Ovary (tissue), 3 donors: ENCODE results near the gene CST11.

ENCODE experiments used
- EP300 ChIP-seq: sonication (generic); formaldehyde crosslinking; IDR thresholded peaks from one replicate; pipeline ENCODE4 v1.6.1; 2017; ENCODE audit warnings: antibody characterized with exemption
- POLR2A ChIP-seq: fragments of 450-650 bp; IDR thresholded peaks from one replicate; pipeline ENCODE4 v1.6.1; 2017; ENCODE audit warnings: antibody characterized with exemption, mild to moderate bottlenecking, moderate library complexity
- TF ChIP-seq, protein P1 (sequence below), 3 donors: fragments of 450-650 bp in 2 of 3; fragments of 200-600 bp in 1 of 3; IDR thresholded peaks; one replicate each; pipeline versions ENCODE4 v1.5.1 to v1.8.0; 2016 to 2022; ENCODE audit warnings: antibody characterized with exemption in 3 of 3, mild to moderate bottlenecking in 1 of 3
- donor health status: DM: no; HTN: no; CAD: no.

DNA sequence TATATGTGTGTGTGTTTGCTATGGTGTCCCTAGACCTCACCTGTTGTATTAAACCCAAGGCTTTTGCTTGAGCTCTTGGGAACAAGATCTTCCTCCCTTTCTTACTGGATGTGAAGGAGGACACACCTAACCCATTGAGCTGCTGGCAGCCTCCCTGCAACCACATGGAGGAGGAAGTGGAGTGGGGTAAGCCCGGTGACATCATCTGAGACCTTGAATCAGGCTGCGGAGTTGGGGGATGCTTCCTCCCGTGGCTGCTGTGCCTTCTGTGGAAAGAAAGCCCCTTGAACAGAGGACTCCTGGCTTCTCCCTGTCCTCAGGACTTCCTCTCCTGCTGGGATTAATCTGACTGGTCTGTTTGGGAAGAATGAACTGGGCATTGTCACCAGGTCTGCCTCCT lies 3.3 kb downstream of the CST11 start:
- TF ChIP-seq, protein P1, sequence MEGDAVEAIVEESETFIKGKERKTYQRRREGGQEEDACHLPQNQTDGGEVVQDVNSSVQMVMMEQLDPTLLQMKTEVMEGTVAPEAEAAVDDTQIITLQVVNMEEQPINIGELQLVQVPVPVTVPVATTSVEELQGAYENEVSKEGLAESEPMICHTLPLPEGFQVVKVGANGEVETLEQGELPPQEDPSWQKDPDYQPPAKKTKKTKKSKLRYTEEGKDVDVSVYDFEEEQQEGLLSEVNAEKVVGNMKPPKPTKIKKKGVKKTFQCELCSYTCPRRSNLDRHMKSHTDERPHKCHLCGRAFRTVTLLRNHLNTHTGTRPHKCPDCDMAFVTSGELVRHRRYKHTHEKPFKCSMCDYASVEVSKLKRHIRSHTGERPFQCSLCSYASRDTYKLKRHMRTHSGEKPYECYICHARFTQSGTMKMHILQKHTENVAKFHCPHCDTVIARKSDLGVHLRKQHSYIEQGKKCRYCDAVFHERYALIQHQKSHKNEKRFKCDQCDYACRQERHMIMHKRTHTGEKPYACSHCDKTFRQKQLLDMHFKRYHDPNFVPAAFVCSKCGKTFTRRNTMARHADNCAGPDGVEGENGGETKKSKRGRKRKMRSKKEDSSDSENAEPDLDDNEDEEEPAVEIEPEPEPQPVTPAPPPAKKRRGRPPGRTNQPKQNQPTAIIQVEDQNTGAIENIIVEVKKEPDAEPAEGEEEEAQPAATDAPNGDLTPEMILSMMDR (IDR thresholded peaks at IDR 0.05) = no peak
- TF ChIP-seq EP300 (no peak), POLR2A (no peak)
